GM19467 (cell line): ENCODE results near the gene DNAH9.

Experiments used
- ATAC-seq: cut with Tn5 transposase; IDR thresholded peaks from one replicate; pipeline ENCODE4 v1.9.1; 2021; ENCODE audit warnings: mild to moderate bottlenecking, moderate library complexity; ENCODE audit not compliant: unreplicated experiment

Gene DNAH9

GRCh38 chr17:11744696-11745095, 146.4 kb downstream of the DNAH9 start:
- no peak for ATAC-seq

DNA sequence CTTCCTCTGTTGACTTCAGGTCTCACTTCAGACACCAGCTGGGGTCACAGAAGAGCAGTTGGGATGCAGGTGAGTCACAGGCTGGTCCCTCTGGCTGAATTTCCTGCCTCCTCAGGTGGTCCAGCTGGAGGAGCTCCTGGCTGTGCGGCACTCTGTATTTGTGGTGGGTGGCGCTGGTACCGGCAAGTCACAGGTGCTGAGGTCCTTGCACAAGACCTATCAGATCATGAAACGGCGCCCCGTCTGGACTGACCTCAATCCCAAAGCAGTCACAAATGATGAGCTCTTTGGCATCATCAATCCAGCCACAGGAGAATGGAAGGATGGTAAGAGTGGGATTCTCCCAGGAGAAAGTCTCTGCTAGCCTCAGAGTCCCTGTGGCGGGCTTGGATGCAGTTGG, 149.2 kb downstream of the DNAH9 start:
- ATAC-seq = no peak

DNA sequence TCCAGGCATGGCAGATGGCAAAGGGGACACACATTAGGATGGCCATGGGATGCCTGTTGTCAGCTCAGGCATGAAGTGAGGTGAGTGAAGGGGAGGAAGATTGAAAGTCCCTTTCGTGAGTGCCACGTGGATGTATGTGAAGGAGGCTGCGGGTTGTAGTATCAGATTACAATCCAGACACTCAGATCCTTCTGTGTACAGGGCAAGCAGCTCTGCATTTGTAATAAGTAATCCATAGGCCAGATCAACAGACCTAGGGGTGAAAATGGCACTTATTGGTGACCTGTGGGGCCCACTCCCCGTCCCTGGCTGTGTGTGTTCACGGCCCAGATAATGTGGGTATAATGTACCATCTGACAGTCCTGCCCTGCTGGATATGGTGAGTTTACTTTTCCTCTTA, 159.5 kb downstream of the DNAH9 start:
- no peak for ATAC-seq

- ATAC-seq = no peak
Observed at GRCh38 chr17:11768106-11768505, 169.8 kb downstream of the DNAH9 start.

- no peak for ATAC-seq
Observed at GRCh38 chr17:11768981-11769380, 170.7 kb downstream of the DNAH9 start.

- no peak for ATAC-seq
Observed at GRCh38 chr17:11772031-11772430, 173.8 kb downstream of the DNAH9 start.

DNA sequence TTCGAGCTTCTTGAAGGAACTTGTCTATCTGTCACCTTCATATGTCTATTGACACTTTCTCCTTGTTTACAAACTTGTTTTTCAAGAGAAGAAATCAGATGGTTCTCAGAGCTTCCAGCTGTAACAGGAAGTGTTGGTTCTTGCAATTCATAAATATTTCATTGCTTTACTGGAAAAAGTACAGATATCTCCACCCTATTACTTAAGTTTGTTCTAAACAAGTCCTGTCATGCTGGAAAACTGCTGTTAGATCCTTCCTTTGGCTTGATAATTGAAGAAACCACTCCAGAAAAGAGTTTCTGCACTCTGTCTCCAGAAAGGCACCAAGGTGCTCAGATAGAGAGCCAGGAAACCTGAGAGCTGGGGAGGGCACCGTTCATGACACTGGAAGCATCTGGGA, 181.6 kb downstream of the DNAH9 start:
- no peak for ATAC-seq

- no peak for ATAC-seq
Observed at GRCh38 chr17:11780621-11781020, 182.4 kb downstream of the DNAH9 start.

- no peak for ATAC-seq
Observed at GRCh38 chr17:11786711-11787438, 188.6 kb downstream of the DNAH9 start.

DNA sequence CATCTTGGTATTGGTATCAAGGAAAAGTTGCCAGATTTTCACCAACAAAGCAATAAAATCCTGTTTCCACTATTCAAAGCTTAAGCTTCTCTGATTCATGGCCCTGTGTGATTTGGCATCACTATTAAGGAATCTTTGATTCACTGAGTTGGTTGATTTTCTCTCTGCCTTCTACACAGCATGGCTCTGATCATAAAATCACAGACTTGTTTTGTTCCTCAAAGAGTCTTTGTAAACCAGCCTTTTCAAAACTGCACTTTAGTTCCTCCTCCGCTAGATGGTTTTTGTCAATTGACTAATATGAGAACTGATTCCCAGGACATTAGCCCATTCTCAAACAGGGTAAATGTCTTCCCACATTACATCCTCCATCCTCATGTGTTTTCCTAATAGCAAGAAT, 197.6 kb downstream of the DNAH9 start:
- ATAC-seq = no peak

DNA sequence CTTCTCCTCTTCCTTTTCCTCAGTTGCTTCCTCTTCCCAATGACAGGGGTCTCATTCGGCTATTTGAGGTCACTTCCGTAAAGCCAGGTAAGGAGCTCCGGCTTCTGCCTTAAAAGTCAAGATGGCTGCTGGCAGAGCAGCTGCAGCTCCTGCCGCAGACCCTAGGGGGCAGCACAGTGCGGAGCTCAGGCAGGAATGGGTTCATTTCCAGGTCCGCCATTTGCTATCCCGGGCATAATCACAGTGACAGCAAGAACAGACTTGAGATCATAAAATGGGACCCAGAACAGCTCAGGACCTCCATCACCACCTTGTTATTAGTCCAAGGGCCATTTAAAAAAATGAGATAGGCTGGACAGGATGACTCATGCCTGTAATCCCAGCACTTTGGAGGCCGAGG, 199.5 kb downstream of the DNAH9 start:
- ATAC-seq = no peak

- ATAC-seq = no peak
Observed at GRCh38 chr17:11803231-11803969, 205.1 kb downstream of the DNAH9 start.

GRCh38 chr17:11805138-11805537, 206.9 kb downstream of the DNAH9 start:
- ATAC-seq = no peak

GRCh38 chr17:11805952-11806351, 207.7 kb downstream of the DNAH9 start:
- ATAC-seq = no peak

- ATAC-seq = no peak
Observed at GRCh38 chr17:11807606-11808005, 209.3 kb downstream of the DNAH9 start.

GRCh38 chr17:11813278-11813677, 215.0 kb downstream of the DNAH9 start:
- ATAC-seq = no peak

GRCh38 chr17:11813871-11814270, 215.6 kb downstream of the DNAH9 start:
- no peak for ATAC-seq

GRCh38 chr17:11814655-11815262, 216.5 kb downstream of the DNAH9 start:
- ATAC-seq = no peak

DNA sequence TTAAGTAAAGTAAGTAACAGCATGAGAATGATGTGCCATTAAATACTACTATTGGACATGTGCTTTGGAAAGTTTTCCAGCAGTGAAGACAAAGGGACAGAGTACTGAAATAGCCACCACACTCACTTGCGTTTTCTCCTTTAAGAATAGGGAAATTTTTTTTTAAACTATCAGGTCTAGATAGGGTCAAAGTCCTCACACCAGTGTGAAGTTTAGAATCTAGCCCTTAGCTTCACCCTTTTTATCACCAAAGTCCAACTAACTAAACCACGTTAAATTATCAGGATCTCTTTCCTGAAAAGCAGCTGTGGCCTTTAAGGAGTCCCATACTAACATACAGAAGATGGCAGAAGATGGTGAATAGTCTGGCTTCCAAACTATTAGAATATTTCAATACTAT, 218.1 kb downstream of the DNAH9 start:
- no peak for ATAC-seq

- ATAC-seq = no peak
Observed at GRCh38 chr17:11823862-11824261, 225.6 kb downstream of the DNAH9 start.

DNA sequence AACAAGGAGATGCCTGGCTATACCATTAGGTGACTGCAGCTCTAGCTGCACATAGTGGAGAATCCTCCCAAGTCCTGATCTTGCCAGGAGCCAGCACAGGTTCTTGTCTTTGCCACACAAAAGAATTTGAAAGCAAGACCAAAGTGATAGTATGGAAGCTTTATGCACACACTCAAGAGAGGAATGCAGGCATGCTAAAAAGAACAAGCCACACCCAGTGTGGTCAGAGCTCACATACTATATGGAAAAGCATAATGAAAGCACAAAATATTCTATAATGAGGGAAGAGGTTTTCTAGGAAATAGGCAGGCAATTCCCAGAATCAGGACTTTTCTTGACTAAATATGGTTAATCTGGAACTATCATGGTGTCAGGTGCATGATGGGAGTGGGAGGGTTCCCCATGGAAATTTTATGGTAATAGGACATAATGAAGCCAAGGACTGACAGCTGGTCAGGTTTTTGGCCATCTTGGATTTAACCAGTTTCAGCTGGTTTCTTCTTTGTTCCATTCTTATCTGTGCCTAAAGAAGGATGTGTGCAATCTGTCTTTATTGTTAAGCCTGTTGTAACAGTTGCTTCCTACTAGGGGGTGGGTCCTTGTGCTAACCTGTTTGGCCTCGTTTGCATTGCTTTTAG, 227.4 kb downstream of the DNAH9 start:
- ATAC-seq = no peak
